GM15510 (cell line): ENCODE data around the gene ASB1.

ENCODE experiments used
- POLR2A ChIP-seq: IDR thresholded peaks from 3 replicates; pipeline ENCODE4 v1.6.1; 2011; ENCODE audit warnings: borderline replicate concordance; ENCODE audit not compliant: insufficient read length; ENCODE audit errors: extremely low read depth

ASB1 gene

DNA sequence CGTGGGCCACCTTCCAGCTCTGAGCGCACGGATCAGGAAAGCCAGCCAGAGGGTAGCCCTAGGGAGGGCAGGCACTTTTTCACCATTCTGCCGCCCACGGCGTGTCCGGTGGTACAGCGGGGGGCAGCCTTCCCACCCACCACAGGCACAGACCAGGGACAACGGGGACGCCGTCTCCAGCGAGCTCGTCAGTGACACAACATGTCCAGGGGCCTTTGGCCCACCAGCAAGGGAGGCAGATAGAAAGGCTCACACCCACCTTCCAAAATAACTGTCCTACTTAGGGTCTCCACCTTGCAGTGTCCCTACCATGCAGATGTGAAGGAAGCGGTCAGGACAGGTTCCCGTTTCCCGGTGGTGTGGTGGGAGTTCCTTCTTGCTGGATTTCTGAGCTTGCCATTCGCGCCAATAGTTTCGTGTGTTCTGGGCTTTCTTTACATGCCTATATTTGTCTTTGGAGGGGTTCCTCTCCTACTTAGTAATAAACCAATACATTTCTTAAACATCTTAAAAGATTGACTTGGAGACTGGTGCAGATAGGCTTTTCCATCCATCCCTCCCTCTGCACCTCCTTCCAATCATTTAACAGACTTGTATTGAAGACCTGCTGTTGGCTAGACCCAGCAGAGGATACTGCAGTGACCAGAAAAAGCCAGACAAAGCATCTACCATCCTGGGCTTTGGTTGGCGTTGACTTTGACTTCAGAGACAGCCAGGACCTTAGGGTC is 872 bp downstream of the ASB1 start:
- no peak for TF ChIP-seq POLR2A

DNA sequence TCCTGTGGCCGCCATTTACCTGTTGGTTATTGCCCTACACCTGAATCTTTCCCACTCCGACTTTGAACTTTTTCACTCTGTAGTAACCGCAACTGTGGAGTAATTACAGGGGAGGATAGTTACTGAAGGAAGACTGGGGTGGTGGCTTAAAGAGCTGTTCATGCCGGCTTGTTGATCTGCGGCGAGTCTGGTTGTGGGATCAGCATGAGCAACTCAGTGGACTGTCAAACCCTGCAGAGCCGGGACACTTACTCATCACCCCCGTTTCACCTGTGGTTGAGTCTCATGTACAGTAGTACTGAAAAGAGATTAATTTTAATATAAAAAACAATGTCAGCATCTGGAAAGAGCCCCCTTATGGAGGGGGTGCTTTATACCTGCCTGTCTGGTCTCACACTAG is 2.1 kb downstream of the ASB1 start:
- no peak for TF ChIP-seq POLR2A

DNA sequence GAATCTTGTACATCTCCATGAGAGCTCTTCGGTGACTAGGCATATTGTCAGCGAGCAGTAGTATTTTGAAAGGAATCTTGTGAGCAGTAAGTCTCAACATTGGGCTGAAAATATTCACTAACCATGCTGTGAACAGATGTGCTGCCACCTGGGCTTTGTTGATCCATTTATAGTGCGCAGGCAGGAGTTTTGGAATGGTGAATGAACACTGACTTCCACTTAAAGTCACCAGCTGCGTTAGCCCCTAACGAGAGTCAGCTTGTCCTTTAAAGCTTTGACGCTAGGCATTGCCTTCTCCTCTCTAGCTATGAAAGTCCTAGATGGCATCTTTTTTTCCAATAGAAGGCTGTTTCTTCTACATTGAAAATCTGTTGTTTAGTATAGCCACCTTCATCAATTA is 4.1 kb downstream of the ASB1 start:
- no peak for TF ChIP-seq POLR2A

DNA sequence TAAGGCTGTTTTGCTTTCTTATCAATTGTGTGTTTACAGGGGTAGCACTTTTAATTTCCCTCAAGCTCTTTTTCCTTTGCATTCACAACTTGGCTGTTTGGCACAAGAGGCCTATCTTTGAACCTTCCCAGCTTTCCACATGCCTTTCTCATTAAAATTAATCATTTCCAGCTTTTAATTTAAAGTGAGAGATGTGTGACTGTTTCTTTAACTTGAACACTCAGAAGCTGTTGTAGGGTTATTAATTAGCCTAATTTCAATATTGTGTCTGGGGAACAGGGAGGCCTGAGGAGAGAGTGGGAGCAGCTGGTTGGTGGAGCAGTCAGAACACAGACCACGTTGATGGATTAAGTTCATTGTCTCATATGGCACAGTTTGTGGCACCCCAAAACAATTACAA is 4.7 kb downstream of the ASB1 start:
- no peak for TF ChIP-seq POLR2A

DNA sequence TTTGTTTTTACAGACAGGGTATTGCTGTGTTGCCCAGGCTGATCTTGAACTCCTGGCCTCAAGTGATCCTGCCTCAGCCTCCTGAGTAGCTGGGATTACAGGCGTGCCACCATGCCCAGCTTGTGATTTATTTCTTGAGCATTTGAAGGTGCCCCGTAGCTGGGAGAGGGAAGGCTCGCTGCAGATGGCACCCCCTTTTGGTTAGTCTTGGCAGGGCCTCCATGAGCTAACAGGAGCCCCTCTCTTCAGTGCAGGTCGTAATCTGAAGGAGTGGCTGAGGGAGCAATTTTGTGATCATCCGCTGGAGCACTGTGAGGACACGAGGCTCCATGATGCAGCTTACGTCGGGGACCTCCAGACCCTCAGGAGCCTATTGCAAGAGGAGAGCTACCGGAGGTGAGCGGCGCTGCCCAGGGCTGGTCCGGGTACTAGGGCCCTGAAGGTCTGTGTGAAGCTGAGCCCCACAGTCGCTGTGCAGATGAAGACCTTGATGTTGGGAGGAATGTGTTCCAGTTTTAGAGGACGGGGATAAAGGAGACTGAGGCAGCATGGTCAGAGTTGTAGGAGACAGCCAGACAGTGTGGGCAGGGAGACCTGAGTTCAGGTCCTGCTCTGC is 6.7 kb downstream of the ASB1 start:
- TF ChIP-seq POLR2A: no peak

DNA sequence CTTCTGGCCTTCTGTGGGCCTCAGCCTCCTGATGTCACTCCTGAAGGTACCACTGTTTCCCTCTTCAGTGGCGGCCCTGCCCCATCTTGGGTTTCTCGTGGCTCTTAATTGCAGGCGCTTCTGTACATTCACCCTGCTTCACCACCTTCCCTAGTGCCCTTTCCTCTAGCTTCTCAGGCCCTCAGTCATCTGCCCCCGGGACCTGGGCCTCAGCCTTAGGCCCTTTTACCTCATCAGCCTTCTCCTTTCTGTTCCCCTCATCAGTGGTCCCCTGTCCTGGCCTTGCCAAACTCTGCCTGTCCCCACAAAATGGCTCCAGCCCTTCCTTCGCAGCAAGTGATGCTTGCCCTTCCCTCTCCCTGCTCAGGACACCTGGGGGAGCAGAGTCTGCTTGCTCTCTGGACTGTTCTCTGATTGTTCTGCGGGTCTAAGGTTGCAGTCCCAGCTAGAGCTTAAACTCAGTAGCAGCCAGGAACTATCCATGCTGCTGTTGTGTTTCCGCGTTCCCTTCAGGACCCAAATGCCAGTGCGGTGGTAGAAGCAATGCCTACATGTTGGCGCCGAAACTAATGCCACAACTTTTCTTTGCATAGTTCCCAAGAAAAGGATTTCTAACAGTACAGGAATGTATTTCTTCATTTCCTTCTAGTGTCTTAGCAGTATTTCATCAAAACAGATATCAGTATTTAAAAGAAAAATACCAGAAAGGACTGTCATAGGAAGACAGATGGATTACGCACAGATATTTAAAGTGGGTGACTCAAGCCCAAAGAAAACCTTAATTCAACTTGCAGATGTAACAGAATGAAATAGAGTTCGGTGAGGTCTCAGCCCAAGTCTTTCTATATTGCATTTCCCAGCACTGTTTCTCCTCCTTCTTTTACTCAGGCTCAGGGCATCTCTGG is 7.5 kb downstream of the ASB1 start:
- TF ChIP-seq POLR2A: no peak

DNA sequence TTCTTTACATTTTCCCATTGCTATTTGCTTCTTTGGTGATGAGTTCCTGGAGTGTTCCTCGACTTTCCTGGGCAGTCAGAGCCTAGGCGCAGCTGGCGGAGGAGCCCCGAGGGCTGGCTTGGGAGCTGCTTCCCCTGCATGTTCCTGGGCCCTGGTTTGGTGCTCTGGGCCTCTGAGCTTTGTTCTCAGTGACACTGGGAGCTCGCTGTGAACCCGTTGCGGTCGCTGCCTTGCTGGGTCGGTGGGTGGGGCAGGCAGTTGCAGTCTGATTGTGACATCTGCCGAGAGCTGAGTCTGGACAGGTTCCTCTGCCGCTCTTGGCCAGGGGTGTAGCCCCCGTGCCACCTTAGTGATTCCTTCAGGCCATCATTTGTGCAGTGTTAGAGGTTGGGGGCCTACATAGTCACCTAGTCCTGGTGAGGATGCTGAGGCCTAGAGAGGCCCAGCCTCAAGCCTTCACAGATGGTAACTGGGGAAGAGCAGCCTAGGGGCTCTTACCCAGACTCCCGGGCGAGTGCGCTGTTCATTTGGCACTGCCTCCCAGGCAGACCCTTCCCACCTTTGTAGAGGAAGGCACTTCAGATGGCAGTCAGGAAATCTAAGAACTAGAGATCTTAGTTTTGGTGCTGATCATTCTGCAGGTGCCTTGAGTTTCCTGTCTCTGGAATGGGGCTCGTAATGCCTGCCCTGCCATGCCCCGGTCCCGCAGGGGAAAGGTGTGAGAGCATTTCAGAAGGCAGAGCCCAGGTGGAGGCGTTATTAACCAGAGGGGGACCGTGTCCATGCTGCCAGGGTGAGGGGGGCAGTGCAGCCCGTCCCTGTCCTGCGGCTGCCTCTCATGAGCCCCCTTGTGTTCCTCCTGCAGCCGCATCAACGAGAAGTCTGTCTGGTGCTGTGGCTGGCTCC is 8.4 kb downstream of the ASB1 start:
- no peak for TF ChIP-seq POLR2A

DNA sequence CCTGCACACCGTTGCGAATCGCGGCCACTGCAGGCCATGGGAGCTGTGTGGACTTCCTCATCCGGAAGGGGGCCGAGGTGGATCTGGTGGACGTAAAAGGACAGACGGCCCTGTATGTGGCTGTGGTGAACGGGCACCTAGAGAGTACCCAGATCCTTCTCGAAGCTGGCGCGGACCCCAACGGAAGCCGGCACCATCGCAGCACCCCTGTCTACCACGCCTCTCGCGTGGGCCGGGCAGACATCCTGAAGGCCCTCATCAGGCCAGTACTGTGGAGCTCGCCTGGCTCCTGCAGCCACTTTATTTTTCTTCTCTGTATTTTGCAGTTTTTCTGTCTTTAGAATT is 9.0 kb downstream of the ASB1 start:
- no peak for TF ChIP-seq POLR2A

DNA sequence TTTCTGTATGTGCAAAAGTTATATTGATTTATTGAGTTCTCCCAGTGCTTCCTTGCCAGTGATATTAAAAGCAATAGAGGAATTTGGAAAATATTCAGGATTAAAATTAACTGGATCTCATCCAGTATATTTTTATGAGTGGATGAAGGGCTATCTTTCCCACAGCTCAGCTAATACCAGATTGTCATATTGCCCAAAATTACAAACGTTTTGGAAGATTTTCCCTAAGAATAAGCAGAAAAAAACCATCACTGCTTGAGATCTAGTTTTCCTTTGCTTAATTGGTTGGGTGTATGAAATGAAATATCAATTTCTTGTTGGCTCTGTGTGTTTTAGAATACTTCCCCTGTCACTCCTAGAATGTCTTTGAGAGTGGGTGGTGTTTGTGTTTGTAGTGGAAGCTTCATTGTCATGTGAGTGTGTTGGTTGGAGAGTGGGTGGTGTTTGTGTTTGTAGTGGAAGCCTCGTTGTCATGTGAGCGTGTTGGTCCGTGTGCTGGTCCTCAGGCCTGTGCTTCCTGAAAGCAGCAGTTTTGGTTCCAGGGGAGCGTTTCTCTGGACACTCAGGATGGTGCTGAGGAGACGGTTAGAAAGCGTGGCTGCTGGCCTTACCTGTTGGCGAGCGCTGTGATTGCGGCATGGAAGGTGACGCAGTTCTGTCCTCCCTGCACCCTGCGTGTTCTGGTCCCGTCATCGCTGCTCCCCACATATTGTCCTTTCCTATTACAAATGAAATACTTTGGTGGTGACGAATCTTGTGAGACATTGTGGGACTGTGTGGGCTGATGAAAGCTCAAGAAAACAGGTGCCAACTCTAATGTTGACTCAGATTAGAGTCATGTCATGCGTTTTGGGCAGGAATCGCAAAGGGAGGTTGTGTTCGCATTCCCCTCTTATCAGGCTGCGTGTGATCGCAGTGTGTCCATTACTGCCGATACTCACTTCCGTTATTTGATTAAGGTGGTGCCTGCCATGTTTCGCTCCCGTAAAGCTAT is 12.4 kb downstream of the ASB1 start:
- TF ChIP-seq POLR2A: no peak

DNA sequence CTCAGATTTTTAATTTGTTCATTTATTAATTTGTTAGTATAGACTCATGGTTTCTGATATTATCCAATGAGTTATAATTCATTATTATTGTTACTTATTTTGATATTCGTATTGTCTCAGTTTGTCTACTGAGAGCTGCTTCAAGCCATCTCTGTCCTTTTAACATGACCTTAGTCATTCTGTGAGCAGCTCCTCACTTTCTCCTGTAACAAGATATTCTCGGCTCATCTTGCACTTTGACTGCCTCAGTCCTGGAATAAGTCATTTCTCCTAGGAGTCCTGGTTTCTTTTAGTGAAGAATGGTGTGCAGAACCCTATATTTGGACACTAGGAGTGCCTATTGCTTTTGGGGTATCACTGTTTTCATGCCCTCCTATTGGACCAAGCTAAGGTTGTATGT is 13.2 kb downstream of the ASB1 start:
- TF ChIP-seq POLR2A: no peak

DNA sequence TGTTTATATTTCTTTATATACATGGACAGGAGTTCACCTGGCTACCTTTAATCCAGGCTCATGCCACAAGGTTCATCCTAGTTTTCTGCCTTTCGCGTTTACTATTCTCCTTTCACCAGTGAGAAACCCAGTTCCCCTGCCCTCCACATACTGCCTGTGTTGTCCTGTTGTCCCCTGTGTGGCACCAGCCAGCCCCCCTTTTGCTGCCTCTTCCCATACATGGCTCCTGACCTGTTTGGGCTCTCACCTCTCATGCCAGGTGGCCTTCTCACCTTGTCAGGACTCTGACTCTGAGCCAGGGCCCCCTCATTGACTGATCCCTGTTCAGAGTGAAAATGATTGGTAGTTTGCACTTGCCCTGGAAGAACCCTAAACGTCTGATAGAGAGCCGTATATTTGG is 13.6 kb downstream of the ASB1 start:
- no peak for TF ChIP-seq POLR2A

DNA sequence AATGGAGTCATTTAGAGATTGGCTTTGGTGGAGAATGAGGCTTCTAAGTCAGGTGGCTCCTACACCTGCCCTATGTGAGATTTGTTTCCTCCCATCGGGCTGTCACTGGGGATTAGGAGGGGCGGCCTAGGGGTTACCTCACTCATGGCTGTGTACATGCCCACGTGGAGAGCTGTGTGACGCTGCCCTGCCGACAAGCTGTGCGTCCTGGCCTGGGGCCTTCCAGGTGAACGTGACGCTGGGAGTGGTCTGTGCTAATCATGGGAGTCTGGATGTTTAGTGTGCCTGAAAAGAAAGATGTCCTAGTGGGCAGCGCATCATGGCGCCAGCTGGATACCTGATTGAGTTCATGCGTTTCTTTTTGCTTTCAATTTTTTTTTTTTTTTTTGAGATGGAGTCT is 14.0 kb downstream of the ASB1 start:
- no peak for TF ChIP-seq POLR2A

DNA sequence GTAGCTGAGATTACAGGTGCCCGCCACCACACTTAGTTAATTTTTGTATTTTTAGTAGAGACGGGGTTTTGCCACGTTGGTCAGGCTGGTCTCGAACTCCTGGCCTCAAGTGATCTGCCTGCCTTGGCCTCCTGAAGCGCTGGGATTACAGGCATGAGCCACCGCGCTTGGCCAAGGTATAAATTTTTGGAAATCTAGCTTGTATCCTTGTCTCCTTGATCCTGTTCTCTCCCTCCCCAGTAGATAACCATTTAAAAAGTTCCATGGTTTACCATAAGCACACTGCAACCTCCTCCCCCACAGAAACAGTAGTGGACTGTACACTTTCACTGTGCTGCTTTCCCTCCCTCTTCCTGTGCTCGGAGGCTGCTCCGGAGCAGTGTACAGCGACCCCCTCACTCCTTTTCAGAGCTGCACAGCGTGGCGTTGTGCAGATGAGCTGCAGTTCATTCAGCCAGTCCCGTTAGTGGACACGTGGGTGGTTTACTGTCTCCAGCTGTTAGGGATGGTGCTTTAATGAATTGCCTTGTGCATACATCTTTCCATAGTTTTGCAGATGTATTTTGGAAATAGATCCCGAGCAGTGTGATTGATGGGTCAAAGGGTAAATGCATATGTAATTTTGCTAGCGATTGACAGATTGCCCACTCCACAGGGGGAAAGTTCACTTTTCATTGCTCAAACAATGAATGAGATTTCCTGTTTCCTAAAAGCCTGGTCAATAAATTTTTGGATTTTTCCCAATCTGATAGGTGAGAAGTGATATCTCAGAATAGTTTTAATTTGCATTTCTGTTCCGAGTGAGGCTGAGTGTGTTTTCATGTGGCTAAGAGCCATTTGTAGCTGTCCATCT is 14.8 kb downstream of the ASB1 start:
- TF ChIP-seq POLR2A: no peak

DNA sequence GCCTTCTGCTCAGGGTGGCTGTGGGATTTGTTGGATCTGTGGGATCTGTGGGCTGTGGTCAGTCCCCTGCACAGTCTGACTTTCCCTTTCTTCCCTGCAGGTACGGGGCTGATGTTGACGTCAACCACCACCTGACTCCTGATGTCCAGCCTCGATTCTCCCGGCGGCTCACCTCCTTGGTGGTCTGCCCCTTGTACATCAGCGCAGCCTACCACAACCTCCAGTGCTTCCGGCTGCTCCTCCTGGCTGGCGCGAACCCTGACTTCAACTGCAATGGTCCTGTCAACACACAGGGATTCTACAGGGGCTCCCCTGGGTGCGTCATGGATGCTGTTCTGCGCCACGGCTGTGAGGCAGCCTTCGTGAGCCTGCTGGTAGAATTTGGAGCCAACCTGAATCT is 17.5 kb downstream of the ASB1 start:
- no peak for TF ChIP-seq POLR2A
